Measurements from ENCODE around the gene CCNDBP1.
"Not testable (repeated sequence)": the region's sequence is repeated elsewhere in the genome, so short reads cannot be mapped to it uniquely, and the experiment has no call there.

Gene CCNDBP1

DNA sequence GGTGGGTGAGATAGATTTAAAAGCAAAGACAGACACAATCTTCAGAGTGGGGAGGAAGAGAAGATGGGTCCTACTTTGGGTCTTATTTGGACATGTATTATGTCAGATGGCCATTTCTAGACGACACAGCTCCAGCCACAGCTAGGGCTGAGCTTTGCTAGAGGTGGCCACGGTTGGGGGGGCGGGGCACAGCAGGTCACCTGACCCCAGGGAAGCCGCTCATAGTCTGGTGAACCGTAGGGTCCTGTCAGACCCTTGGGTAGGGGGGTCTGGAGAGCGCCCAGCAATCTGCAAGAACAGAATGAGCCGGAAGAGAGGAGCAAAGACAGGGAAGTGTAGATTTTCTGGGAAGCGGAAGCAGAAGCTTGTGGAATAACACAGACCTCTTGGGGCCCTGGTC is 29.0 kb downstream of the CCNDBP1 start:
- peaks cover 0 to 2% of the 10 kb centered on the region in 2 donors for H3K27me3 ChIP-seq (ENCODE audit: control insufficient read depth in 2 of 2, insufficient read depth in 2 of 2, low read length in 2 of 2)
- no peaks in the 10 kb centered on the region for H3K9me3 ChIP-seq (ENCODE audit: control insufficient read depth in 2 of 2, low read length in 2 of 2)
- no peak overlapping the region for H3K4me3 ChIP-seq (ENCODE audit: low read length in 2 of 2)
- no peak overlapping the region for H3K9ac ChIP-seq (ENCODE audit: low read depth in 1 of 2, low read length in 2 of 2)
- H3K27ac ChIP-seq (ENCODE audit: low read depth in 2 of 2, low read length in 2 of 2): no peak overlapping the region
- H3K4me1 ChIP-seq (ENCODE audit: control insufficient read depth in 2 of 2, insufficient read depth in 2 of 2, low read length in 2 of 2): no peaks in the 10 kb centered on the region
- no peaks in the 10 kb centered on the region for H3K36me3 ChIP-seq (ENCODE audit: control insufficient read depth in 2 of 2, insufficient read depth in 2 of 2, low read length in 2 of 2)

GRCh38 chr15:43214592-43215295 is 29.5 kb downstream of the CCNDBP1 start:
- Histone ChIP-seq H3K27me3 (ENCODE audit: control insufficient read depth in 2 of 2, insufficient read depth in 2 of 2, low read length in 2 of 2) (no peaks in the 10 kb centered on the region), H3K4me3 (ENCODE audit: low read length in 2 of 2) (no peak overlapping the region), H3K27ac (ENCODE audit: low read depth in 2 of 2, low read length in 2 of 2) (no peak overlapping the region), H3K9me3 (ENCODE audit: control insufficient read depth in 2 of 2, low read length in 2 of 2) (no peaks in the 10 kb centered on the region), H3K36me3 (ENCODE audit: control insufficient read depth in 2 of 2, insufficient read depth in 2 of 2, low read length in 2 of 2) (no peaks in the 10 kb centered on the region), H3K4me1 (ENCODE audit: control insufficient read depth in 2 of 2, insufficient read depth in 2 of 2, low read length in 2 of 2) (no peaks in the 10 kb centered on the region), H3K9ac (ENCODE audit: low read depth in 1 of 2, low read length in 2 of 2) (no peak overlapping the region)

GRCh38 chr15:43215961-43216360 is 30.8 kb downstream of the CCNDBP1 start:
- Histone ChIP-seq H3K4me3 (ENCODE audit: low read length in 2 of 2) (no peak overlapping the region), H3K4me1 (ENCODE audit: control insufficient read depth in 2 of 2, insufficient read depth in 2 of 2, low read length in 2 of 2) (no peaks in the 10 kb centered on the region), H3K27me3 (ENCODE audit: control insufficient read depth in 2 of 2, insufficient read depth in 2 of 2, low read length in 2 of 2) (no peaks in the 10 kb centered on the region), H3K36me3 (ENCODE audit: control insufficient read depth in 2 of 2, insufficient read depth in 2 of 2, low read length in 2 of 2) (no peaks in the 10 kb centered on the region), H3K9ac (ENCODE audit: low read depth in 1 of 2, low read length in 2 of 2) (no peak overlapping the region), H3K9me3 (ENCODE audit: control insufficient read depth in 2 of 2, low read length in 2 of 2) (no peaks in the 10 kb centered on the region), H3K27ac (ENCODE audit: low read depth in 2 of 2, low read length in 2 of 2) (no peak overlapping the region)

- Histone ChIP-seq H3K36me3 (ENCODE audit: control insufficient read depth in 2 of 2, insufficient read depth in 2 of 2, low read length in 2 of 2) (no peaks in the 10 kb centered on the region), H3K27ac (ENCODE audit: low read depth in 2 of 2, low read length in 2 of 2) (no peak overlapping the region), H3K27me3 (ENCODE audit: control insufficient read depth in 2 of 2, insufficient read depth in 2 of 2, low read length in 2 of 2) (no peaks in the 10 kb centered on the region), H3K9ac (ENCODE audit: low read depth in 1 of 2, low read length in 2 of 2) (no peak overlapping the region), H3K9me3 (ENCODE audit: control insufficient read depth in 2 of 2, low read length in 2 of 2) (no peaks in the 10 kb centered on the region), H3K4me1 (ENCODE audit: control insufficient read depth in 2 of 2, insufficient read depth in 2 of 2, low read length in 2 of 2) (no peaks in the 10 kb centered on the region), H3K4me3 (ENCODE audit: low read length in 2 of 2) (no peak overlapping the region)
These were observed 33.9 kb downstream of the CCNDBP1 start for GRCh38 chr15:43218908-43219706.

- Histone ChIP-seq H3K36me3 (ENCODE audit: control insufficient read depth in 2 of 2, insufficient read depth in 2 of 2, low read length in 2 of 2) (no peaks in the 10 kb centered on the region), H3K27ac (ENCODE audit: low read depth in 2 of 2, low read length in 2 of 2) (no peak overlapping the region), H3K9ac (ENCODE audit: low read depth in 1 of 2, low read length in 2 of 2) (no peak overlapping the region), H3K27me3 (ENCODE audit: control insufficient read depth in 2 of 2, insufficient read depth in 2 of 2, low read length in 2 of 2) (no peaks in the 10 kb centered on the region), H3K9me3 (ENCODE audit: control insufficient read depth in 2 of 2, low read length in 2 of 2) (no peaks in the 10 kb centered on the region), H3K4me1 (ENCODE audit: control insufficient read depth in 2 of 2, insufficient read depth in 2 of 2, low read length in 2 of 2) (no peaks in the 10 kb centered on the region), H3K4me3 (ENCODE audit: low read length in 2 of 2) (no peak overlapping the region)
These were observed 35.0 kb downstream of the CCNDBP1 start for GRCh38 chr15:43219929-43220928.

DNA sequence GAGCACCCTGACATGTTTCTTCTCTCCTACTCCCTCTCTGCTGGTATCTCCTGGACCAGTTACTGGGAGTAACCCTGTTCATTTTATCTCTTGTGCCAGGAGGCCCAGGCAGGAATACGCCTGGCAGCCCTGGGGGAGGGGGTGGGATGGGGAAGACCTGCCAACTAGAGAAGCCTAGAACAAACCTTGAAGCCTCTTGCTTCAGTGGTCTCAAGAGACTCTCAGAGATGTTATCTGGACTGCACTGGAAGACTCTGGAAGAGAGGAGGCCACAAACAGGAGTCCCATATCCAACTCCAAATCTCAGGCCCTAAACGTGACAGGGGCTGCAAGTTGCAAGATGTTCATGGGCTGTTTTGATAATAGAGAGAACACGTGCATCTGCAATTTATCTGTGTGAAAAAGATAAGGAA is 35.8 kb downstream of the CCNDBP1 start, which contains the start of gene EPB42:
TSS of gene EPB42 (minus strand) at position 28 of the 413 bp plus-strand sequence. CDS start 193 bp downstream, outside the sequence.
- no peak within 1 kb of the TSS for H3K4me3 ChIP-seq (ENCODE audit: low read length in 2 of 2)
- no peak within 1 kb of the TSS for H3K9ac ChIP-seq (ENCODE audit: low read depth in 1 of 2, low read length in 2 of 2)
- H3K36me3 ChIP-seq (ENCODE audit: control insufficient read depth in 2 of 2, insufficient read depth in 2 of 2, low read length in 2 of 2): no peaks in the 10 kb centered on the region
- no peaks in the 10 kb centered on the region for H3K27me3 ChIP-seq (ENCODE audit: control insufficient read depth in 2 of 2, insufficient read depth in 2 of 2, low read length in 2 of 2)
- no peak within 1 kb of the TSS for H3K27ac ChIP-seq (ENCODE audit: low read depth in 2 of 2, low read length in 2 of 2)
- no peaks in the 10 kb centered on the region for H3K4me1 ChIP-seq (ENCODE audit: control insufficient read depth in 2 of 2, insufficient read depth in 2 of 2, low read length in 2 of 2)
- H3K9me3 ChIP-seq (ENCODE audit: control insufficient read depth in 2 of 2, low read length in 2 of 2): no peaks in the 10 kb centered on the region

DNA sequence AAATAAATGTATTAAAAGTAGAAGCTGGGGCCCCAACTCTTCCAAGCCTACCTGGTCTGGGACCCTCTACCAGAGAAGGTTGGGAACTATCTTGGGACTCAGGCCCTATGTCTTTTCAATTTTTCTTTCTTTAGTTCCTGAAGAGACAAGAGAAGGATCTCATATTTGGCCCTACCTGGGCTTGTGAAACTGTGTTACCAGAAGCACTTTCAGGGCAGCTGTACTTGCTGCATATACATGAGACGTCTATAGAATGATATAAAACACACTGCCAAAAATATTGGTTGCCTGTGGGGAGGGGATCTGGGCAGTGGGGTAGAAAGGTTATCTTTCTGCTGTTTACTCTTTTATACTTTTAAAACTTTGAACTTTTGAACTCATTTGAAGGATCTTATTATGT is 36.2 kb downstream of the CCNDBP1 start:
- no peaks in the 10 kb centered on the region for H3K4me1 ChIP-seq (ENCODE audit: control insufficient read depth in 2 of 2, insufficient read depth in 2 of 2, low read length in 2 of 2)
- no peak overlapping the region for H3K27ac ChIP-seq (ENCODE audit: low read depth in 2 of 2, low read length in 2 of 2)
- no peaks in the 10 kb centered on the region for H3K9me3 ChIP-seq (ENCODE audit: control insufficient read depth in 2 of 2, low read length in 2 of 2)
- no peaks in the 10 kb centered on the region for H3K36me3 ChIP-seq (ENCODE audit: control insufficient read depth in 2 of 2, insufficient read depth in 2 of 2, low read length in 2 of 2)
- no peak overlapping the region for H3K9ac ChIP-seq (ENCODE audit: low read depth in 1 of 2, low read length in 2 of 2)
- no peak overlapping the region for H3K4me3 ChIP-seq (ENCODE audit: low read length in 2 of 2)
- H3K27me3 ChIP-seq (ENCODE audit: control insufficient read depth in 2 of 2, insufficient read depth in 2 of 2, low read length in 2 of 2): no peaks in the 10 kb centered on the region

- no peaks in the 10 kb centered on the region for H3K27me3 ChIP-seq (ENCODE audit: control insufficient read depth in 2 of 2, insufficient read depth in 2 of 2, low read length in 2 of 2)
- H3K36me3 ChIP-seq (ENCODE audit: control insufficient read depth in 2 of 2, insufficient read depth in 2 of 2, low read length in 2 of 2): no peaks in the 10 kb centered on the region
- no peak overlapping the region for H3K27ac ChIP-seq (ENCODE audit: low read depth in 2 of 2, low read length in 2 of 2)
- H3K4me3 ChIP-seq (ENCODE audit: low read length in 2 of 2): no peak overlapping the region
- H3K9ac ChIP-seq (ENCODE audit: low read depth in 1 of 2, low read length in 2 of 2): no peak overlapping the region
- no peaks in the 10 kb centered on the region for H3K9me3 ChIP-seq (ENCODE audit: control insufficient read depth in 2 of 2, low read length in 2 of 2)
- no peaks in the 10 kb centered on the region for H3K4me1 ChIP-seq (ENCODE audit: control insufficient read depth in 2 of 2, insufficient read depth in 2 of 2, low read length in 2 of 2)
These were observed 40.2 kb downstream of the CCNDBP1 start for GRCh38 chr15:43225201-43225949.

DNA sequence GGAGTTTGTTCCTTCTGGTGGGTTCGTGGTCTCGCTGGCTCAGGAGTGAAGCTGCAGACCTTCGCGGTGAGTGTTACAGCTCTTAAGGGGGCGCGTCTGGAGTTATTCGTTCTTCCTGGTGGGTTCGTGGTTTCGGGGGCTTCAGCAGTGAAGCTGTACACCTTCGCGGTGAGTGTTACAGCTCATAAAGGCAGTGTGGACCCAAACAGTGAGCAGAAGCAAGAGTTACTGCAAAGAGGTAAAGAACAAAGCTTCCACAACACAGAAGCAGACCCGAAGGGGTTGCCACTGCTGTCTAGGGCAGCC is 40.7 kb downstream of the CCNDBP1 start:
- not testable (repeated sequence) for H3K9me3 ChIP-seq (ENCODE audit: control insufficient read depth in 2 of 2, low read length in 2 of 2); H3K4me1 ChIP-seq (ENCODE audit: control insufficient read depth in 2 of 2, insufficient read depth in 2 of 2, low read length in 2 of 2); H3K9ac ChIP-seq (ENCODE audit: low read depth in 1 of 2, low read length in 2 of 2); H3K36me3 ChIP-seq (ENCODE audit: control insufficient read depth in 2 of 2, insufficient read depth in 2 of 2, low read length in 2 of 2); H3K27me3 ChIP-seq (ENCODE audit: control insufficient read depth in 2 of 2, insufficient read depth in 2 of 2, low read length in 2 of 2); H3K27ac ChIP-seq (ENCODE audit: low read depth in 2 of 2, low read length in 2 of 2); H3K4me3 ChIP-seq (ENCODE audit: low read length in 2 of 2)
